ENCODE data around the gene OGA. TPM values are rescaled to one million over a fixed set of nuclear protein-coding genes. Genes with fewer than 3 reads are reported as not detected.
A peak's percentile ranks its signal among the peaks of the same experiment; 100 is the strongest.
"Not testable (repeated sequence)": the region's sequence is repeated elsewhere in the genome, so short reads cannot be mapped to it uniquely, and the experiment has no call there.

OGA gene
- total RNA-seq, 2 experiments from 2014 or later = 93.2 to 105 TPM

DNA sequence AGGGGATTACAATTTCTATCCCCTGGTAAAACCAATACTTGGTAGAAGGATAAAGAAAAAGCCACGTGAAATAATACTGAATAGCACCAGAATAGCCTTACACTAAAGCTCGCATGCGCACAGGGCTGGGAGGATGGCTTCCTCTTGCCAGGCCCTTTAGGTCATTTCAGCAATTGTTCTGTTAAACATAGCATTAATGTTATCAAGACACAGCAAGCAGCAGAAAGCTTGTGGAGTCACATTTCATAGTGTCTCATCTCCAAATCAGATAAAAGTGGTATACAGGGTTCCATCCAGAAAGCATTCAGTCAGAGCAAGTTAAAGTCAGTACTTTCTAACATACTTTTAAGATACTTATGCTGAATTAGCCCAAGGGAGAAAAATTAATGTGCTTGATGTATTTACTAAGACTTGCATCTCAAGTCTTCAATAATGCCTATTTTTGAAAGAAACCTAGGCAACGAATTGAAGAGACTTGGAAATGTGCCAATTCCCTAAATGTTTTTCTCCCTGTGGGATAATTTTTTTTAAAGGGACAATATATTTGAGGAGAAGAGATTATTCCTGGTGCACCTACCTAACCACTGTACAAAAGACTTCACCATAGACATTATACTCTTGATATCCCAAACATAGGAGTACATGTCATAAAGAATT, 20.7 kb downstream of the OGA start:
- Mint-ChIP-seq H3K36me3 (peaks cover 60% of the 10 kb centered on the region), H3K4me1 (ENCODE audit: low read depth) (peaks cover 16% of the 10 kb centered on the region), H3K27ac (no peak overlapping the region), H3K4me3 (no peak overlapping the region), H3K9me3 (no peaks in the 10 kb centered on the region), H3K27me3 (no peaks in the 10 kb centered on the region)
- ChIA-PET CTCF (interaction anchor here (1.1 to 6.2 kb wide), 5 partner anchors 15 to 275 kb away, joined by 3 to 53 read pairs (median 5); partner anchors contain the start of gene NPM3), POLR2A (interaction anchor here (2.0 to 2.2 kb wide), 2 partner anchors 14 to 21 kb away, joined by 6 to 8 read pairs; partner anchors contain the start of genes NPM3 and OGA)
- DNase-seq = no peak
- intact Hi-C loops (cut with micrococcal nuclease) = no loop called here

DNA sequence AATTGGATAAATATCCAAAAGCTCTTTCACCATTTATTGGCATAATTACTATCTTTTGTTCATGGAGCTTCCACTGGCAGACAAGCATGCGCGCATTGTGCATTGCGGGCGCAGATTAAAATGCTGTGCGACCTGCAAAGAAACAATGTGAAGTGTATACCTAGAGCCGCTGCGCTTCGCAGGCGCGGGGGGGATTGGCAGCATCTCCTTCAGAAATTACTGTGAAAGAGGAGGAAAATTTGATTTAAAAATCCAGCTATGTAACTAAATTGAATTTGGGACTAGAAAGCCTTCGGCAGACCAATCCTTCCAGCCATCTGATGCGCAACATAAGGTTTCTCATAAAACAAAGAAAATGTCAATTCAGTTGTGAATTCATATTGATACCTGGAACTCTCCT, 24.7 kb downstream of the OGA start:
- ChIA-PET POLR2A (no interaction called here), CTCF (interaction anchor here (6.2 kb wide), 1 partner anchor 11 kb away, joined by 53 read pairs; the partner anchor contains the start of gene NPM3)
- no peaks in the 10 kb centered on the region for H3K9me3 Mint-ChIP-seq
- H3K4me1 Mint-ChIP-seq (ENCODE audit: low read depth) = peaks cover 10% of the 10 kb centered on the region
- H3K27ac Mint-ChIP-seq = no peak overlapping the region
- H3K36me3 Mint-ChIP-seq = peaks cover 44% of the 10 kb centered on the region
- no peaks in the 10 kb centered on the region for H3K27me3 Mint-ChIP-seq
- no peak for DNase-seq
- H3K4me3 Mint-ChIP-seq = no peak overlapping the region
- intact Hi-C loops (cut with micrococcal nuclease) = no loop called here

GRCh38 chr10:101789686-101790085, 28.6 kb downstream of the OGA start:
- H3K27ac Mint-ChIP-seq = no peak overlapping the region
- intact Hi-C loops (cut with micrococcal nuclease) = no loop called here
- H3K36me3 Mint-ChIP-seq = peaks cover 39% of the 10 kb centered on the region
- H3K4me3 Mint-ChIP-seq = no peak overlapping the region
- H3K9me3 Mint-ChIP-seq = no peaks in the 10 kb centered on the region
- ChIA-PET CTCF (interaction anchor here (0.6 to 1.4 kb wide), 2 partner anchors 9 to 651 kb away, joined by 3 to 9 read pairs; no protein-coding TSS in a partner anchor), POLR2A (interaction anchor here (1.0 kb wide), 1 partner anchor 25 kb away, joined by 3 read pairs; no protein-coding TSS in a partner anchor)
- DNase-seq = no peak
- no peaks in the 10 kb centered on the region for H3K27me3 Mint-ChIP-seq
- H3K4me1 Mint-ChIP-seq (ENCODE audit: low read depth) = peaks cover 19% of the 10 kb centered on the region

DNA sequence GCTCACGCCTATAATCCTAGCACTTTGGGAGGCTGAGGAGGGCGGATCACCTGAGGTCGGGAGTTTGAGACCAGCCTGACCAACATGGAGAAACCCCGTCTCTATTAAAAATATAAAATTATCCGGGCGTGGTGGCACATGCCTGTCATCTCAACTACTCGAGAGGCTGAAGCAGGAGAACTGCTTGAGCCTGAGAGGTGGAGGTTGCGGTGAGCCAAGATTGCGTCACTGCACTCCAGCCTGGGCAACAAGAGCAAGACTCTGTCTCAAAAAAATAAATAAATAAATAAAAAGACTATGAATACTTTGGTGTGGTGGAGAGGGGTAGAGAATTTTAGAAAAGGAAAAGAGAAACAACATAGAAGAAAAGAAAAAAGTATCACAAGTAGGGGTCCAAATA, 29.0 kb downstream of the OGA start:
- H3K27ac Mint-ChIP-seq; POLR2A ChIA-PET; H3K4me3 Mint-ChIP-seq; H3K9me3 Mint-ChIP-seq; DNase-seq; intact Hi-C loops (cut with micrococcal nuclease); H3K27me3 Mint-ChIP-seq: not testable (repeated sequence)
- Mint-ChIP-seq H3K36me3 (peaks cover 39% of the 10 kb centered on the region), H3K4me1 (ENCODE audit: low read depth) (peaks cover 24% of the 10 kb centered on the region)
- CTCF ChIA-PET = interaction anchor here (1.4 kb wide), 1 partner anchor 8 kb away, joined by 9 read pairs; no protein-coding TSS in a partner anchor

- peaks cover 25% of the 10 kb centered on the region for H3K36me3 Mint-ChIP-seq
- peak overlapping the region; percentile 46 for H3K27ac Mint-ChIP-seq
- H3K27me3 Mint-ChIP-seq = no peaks in the 10 kb centered on the region
- DNase-seq = no peak
- ChIA-PET POLR2A (no interaction called here), CTCF (interaction anchor here (10.2 kb wide), 1 partner anchor 184 kb away, joined by 197 read pairs; no protein-coding TSS in a partner anchor)
- H3K9me3 Mint-ChIP-seq = no peaks in the 10 kb centered on the region
- intact Hi-C loops (cut with micrococcal nuclease) = no loop called here
- peaks cover 50% of the 10 kb centered on the region for H3K4me1 Mint-ChIP-seq (ENCODE audit: low read depth)
- H3K4me3 Mint-ChIP-seq = no peak overlapping the region
Measured at GRCh38 chr10:101785801-101786200, 32.4 kb downstream of the OGA start.

DNA sequence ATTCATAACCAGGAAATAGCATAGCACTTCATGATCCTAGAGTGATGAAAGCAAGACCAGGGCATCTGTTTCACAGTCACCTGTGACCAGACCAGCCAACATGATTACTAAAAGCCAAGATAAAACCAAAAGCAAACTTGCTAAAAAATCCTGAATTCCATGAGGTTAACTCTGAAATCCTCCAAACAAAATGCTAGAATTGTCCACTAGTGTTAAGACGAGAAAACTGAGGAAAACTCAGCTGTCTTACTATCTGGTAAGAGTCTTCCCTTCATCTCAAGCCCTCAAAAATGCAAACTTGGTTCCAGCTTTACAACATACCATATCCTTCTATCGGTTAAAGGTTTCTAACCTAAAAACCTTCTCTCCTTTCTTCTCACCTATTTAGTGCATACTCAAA, 33.7 kb downstream of the OGA start:
- intact Hi-C loops (cut with micrococcal nuclease) = loop anchor here (5.0 kb wide), 4 partner anchors 67 to 557 kb away; partner anchors contain the start of genes DPCD, LBX1 and POLL
- peak overlapping the region; percentile 83 for H3K27ac Mint-ChIP-seq
- POLR2A ChIA-PET = interaction anchor here (3.1 kb wide), 1 partner anchor 34 kb away, joined by 18 read pairs; the partner anchor contains the start of gene OGA
- peaks cover 24% of the 10 kb centered on the region for H3K36me3 Mint-ChIP-seq
- peak overlapping the region; percentile 98 for H3K4me3 Mint-ChIP-seq
- DNase-seq = no peak
- peaks cover 58% of the 10 kb centered on the region for H3K4me1 Mint-ChIP-seq (ENCODE audit: low read depth)
- CTCF ChIA-PET = interaction anchor here (0.7 to 10.2 kb wide), 5 partner anchors 11 to 569 kb away, joined by 3 to 197 read pairs (median 39); no protein-coding TSS in a partner anchor
- no peaks in the 10 kb centered on the region for H3K9me3 Mint-ChIP-seq
- no peaks in the 10 kb centered on the region for H3K27me3 Mint-ChIP-seq

- H3K4me3 Mint-ChIP-seq = peak overlapping the region; percentile 98
Measured at GRCh38 chr10:101783736-101784118, 34.5 kb downstream of the OGA start.

DNA sequence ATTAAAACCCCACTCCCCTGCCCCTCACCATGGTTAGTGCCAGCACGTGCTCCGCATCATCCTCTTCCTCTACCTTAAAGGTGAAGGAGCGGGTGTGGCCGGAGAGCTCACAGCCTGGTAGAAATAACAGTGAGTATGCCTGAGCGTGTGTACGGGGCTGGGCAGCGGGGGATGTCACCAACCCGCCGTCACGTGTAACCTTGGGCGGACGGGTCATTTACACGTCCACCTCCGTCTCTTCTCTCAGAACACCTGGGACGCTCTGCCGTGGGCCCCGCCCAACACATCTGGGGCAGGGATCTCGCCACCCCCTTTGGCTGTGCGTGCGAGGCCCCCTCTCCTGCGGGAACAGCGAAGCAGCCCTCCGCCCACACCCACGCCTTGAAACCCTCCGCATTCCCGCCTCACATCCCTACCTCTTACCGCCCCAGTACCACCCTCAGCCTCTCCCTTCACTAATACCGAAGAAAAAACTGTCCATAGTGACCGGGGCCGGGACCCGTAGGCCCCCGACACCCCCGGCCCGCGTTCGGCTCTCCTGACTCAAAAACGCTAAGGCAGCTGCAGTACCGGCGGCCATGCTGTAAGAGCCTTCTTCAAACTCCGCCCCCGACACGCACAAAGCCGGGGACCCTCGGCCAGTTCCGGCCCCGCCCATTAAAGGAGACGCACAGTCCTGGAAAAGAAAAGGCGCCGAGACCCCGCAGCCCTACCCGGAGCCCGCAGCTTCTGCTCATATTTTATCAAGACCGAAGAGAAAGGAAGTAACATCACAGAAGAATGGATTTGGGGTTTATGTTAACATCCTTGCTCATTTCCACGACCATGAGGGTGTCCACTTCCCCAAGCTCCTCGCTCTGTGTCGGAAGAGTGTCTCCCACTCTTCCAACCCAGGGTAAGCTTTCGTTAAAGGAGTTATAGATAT, 35.2 kb downstream of the OGA start, which contains the start of gene NPM3:
TSS of gene NPM3 (minus strand) at position 636 of the 925 bp plus-strand sequence. CDS start at position 580, 56 bp downstream.
- Mint-ChIP-seq H3K9me3 (no peaks in the 10 kb centered on the region), H3K27ac (peak within 1 kb of the TSS; percentile 83), H3K27me3 (peaks cover 10% of the 10 kb centered on the region), H3K4me3 (peak within 1 kb of the TSS; percentile 98), H3K36me3 (peaks cover 28% of the 10 kb centered on the region), H3K4me1 (ENCODE audit: low read depth) (peaks cover 67% of the 10 kb centered on the region)
- ChIA-PET POLR2A (interaction anchor here (0.6 to 3.1 kb wide), 7 partner anchors 9 to 180 kb away, joined by 3 to 18 read pairs (median 6); partner anchors contain the start of gene OGA), CTCF (interaction anchor here (0.5 to 10.2 kb wide), 19 partner anchors 10 to 752 kb away, joined by 3 to 197 read pairs (median 5); partner anchors contain the start of genes BTRC, DPCD, OGA and PDZD7)
- intact Hi-C loops (cut with micrococcal nuclease) = loop anchor here (2.0 to 5.0 kb wide), 6 partner anchors 36 to 556 kb away; partner anchors contain the start of genes DPCD, LBX1, OGA and POLL
- DNase-seq = peak; percentile 92

More at GRCh38 chr10:101783736-101784118, 34.5 kb downstream of the OGA start:
- peaks cover 6% of the 10 kb centered on the region for H3K27me3 Mint-ChIP-seq
- intact Hi-C loops (cut with micrococcal nuclease) = loop anchor here (2.0 to 5.0 kb wide), 6 partner anchors 35 to 556 kb away; partner anchors contain the start of genes DPCD, LBX1, OGA and POLL
- CTCF ChIA-PET = interaction anchor here (0.9 to 10.2 kb wide), 13 partner anchors 11 to 753 kb away, joined by 3 to 197 read pairs (median 5); partner anchors contain the start of genes BTRC, DPCD, OGA and PDZD7
- H3K27ac Mint-ChIP-seq = peak overlapping the region; percentile 83
- no peak for DNase-seq
- H3K9me3 Mint-ChIP-seq = no peaks in the 10 kb centered on the region
- peaks cover 66% of the 10 kb centered on the region for H3K4me1 Mint-ChIP-seq (ENCODE audit: low read depth)
- POLR2A ChIA-PET = interaction anchor here (0.6 to 3.1 kb wide), 6 partner anchors 9 to 89 kb away, joined by 3 to 18 read pairs (median 6); partner anchors contain the start of gene OGA
- H3K36me3 Mint-ChIP-seq = peaks cover 27% of the 10 kb centered on the region

- CTCF ChIA-PET = interaction anchor here (0.5 to 10.2 kb wide), 24 partner anchors 9 to 568 kb away, joined by 3 to 197 read pairs (median 6); partner anchors contain the start of genes DPCD, OGA and POLL
- intact Hi-C loops (cut with micrococcal nuclease) = loop anchor here (1.0 to 5.0 kb wide), 8 partner anchors 37 to 569 kb away; partner anchors contain the start of genes DPCD, LBX1, OGA and POLL
- H3K27me3 Mint-ChIP-seq = peaks cover 19% of the 10 kb centered on the region
Measured at GRCh38 chr10:101781984-101782810, 36.0 kb downstream of the OGA start.

GRCh38 chr10:101781655-101781983, 36.6 kb downstream of the OGA start:
- DNase-seq = no peak
- ChIA-PET POLR2A (interaction anchor here (1.1 to 3.1 kb wide), 3 partner anchors 37 to 179 kb away, joined by 4 to 18 read pairs (median 6); partner anchors contain the start of gene OGA), CTCF (interaction anchor here (0.6 to 10.2 kb wide), 54 partner anchors 8 to 568 kb away, joined by 3 to 197 read pairs (median 5); partner anchors contain the start of genes DPCD, FBXW4, OGA and POLL)
- peaks cover 25% of the 10 kb centered on the region for H3K27me3 Mint-ChIP-seq
- intact Hi-C loops (cut with micrococcal nuclease) = loop anchor here (1.0 to 5.0 kb wide), 6 partner anchors 64 to 569 kb away; partner anchors contain the start of genes DPCD, LBX1 and POLL
- H3K9me3 Mint-ChIP-seq = no peaks in the 10 kb centered on the region
- H3K4me3 Mint-ChIP-seq = peak overlapping the region; percentile 98
- no peak overlapping the region for H3K27ac Mint-ChIP-seq
- H3K36me3 Mint-ChIP-seq = peaks cover 30% of the 10 kb centered on the region
- peaks cover 64% of the 10 kb centered on the region for H3K4me1 Mint-ChIP-seq (ENCODE audit: low read depth)

More at GRCh38 chr10:101781984-101782810, 36.0 kb downstream of the OGA start:
- Mint-ChIP-seq H3K27ac (peak overlapping the region; percentile 83), H3K36me3 (peaks cover 30% of the 10 kb centered on the region), H3K9me3 (no peaks in the 10 kb centered on the region), H3K4me3 (peak overlapping the region; percentile 98), H3K4me1 (ENCODE audit: low read depth) (peaks cover 63% of the 10 kb centered on the region)
- no peak for DNase-seq
- POLR2A ChIA-PET = interaction anchor here (0.7 to 3.1 kb wide), 4 partner anchors 8 to 194 kb away, joined by 3 to 18 read pairs (median 6); partner anchors contain the start of genes DPCD, OGA and POLL
